DMS153 (cell line): ENCODE data around the gene SEPTIN10.
A peak's percentile ranks its signal among the peaks of the same experiment; 100 is the strongest.
"Not testable (repeated sequence)": the region's sequence is repeated elsewhere in the genome, so short reads cannot be mapped to it uniquely, and the experiment has no call there.

Experiments used
- DNase-seq: peaks from one replicate; lab custom pipeline; 2025; lab: John Stamatoyannopoulos, UW

The SEPTIN10 gene

GRCh38 chr2:109601783-109602182 lies 12.0 kb downstream of the SEPTIN10 start:
- no peak for DNase-seq

- DNase-seq = no peak
Observed at GRCh38 chr2:109597283-109597682, 16.5 kb downstream of the SEPTIN10 start.

GRCh38 chr2:109595644-109596043 lies 18.1 kb downstream of the SEPTIN10 start:
- no peak for DNase-seq

GRCh38 chr2:109594246-109594885 lies 19.4 kb downstream of the SEPTIN10 start:
- DNase-seq = no peak

GRCh38 chr2:109592905-109593304 lies 20.9 kb downstream of the SEPTIN10 start:
- DNase-seq = no peak

GRCh38 chr2:109591206-109591605 lies 22.6 kb downstream of the SEPTIN10 start:
- DNase-seq = no peak

- no peak for DNase-seq
Observed at GRCh38 chr2:109586687-109587086, 27.1 kb downstream of the SEPTIN10 start.

- DNase-seq = no peak
Observed at GRCh38 chr2:109582928-109583895, 30.6 kb downstream of the SEPTIN10 start.

GRCh38 chr2:109577630-109578029 lies 36.1 kb downstream of the SEPTIN10 start:
- not testable (repeated sequence) for DNase-seq

- DNase-seq = no peak
Observed at GRCh38 chr2:109575373-109575772, 38.4 kb downstream of the SEPTIN10 start.

GRCh38 chr2:109563980-109564550 lies 49.7 kb downstream of the SEPTIN10 start:
- DNase-seq = no peak

- no peak for DNase-seq
Observed at GRCh38 chr2:109563288-109563687, 50.5 kb downstream of the SEPTIN10 start.

- no peak for DNase-seq
Observed at GRCh38 chr2:109562421-109562820, 51.3 kb downstream of the SEPTIN10 start.

- no peak for DNase-seq
Observed at GRCh38 chr2:109560265-109560664, 53.5 kb downstream of the SEPTIN10 start.

GRCh38 chr2:109558076-109558882 lies 55.5 kb downstream of the SEPTIN10 start:
- peak; percentile 49 for DNase-seq

GRCh38 chr2:109557309-109557708 lies 56.5 kb downstream of the SEPTIN10 start:
- no peak for DNase-seq

- no peak for DNase-seq
Observed at GRCh38 chr2:109555346-109555900, 58.3 kb downstream of the SEPTIN10 start.

GRCh38 chr2:109554758-109555157 lies 59.0 kb downstream of the SEPTIN10 start:
- DNase-seq = no peak

- no peak for DNase-seq
Observed at GRCh38 chr2:109549016-109549590, 64.7 kb downstream of the SEPTIN10 start.

GRCh38 chr2:109547280-109547679 lies 66.5 kb downstream of the SEPTIN10 start:
- DNase-seq = no peak
